GM21515 (cell line): ENCODE data around the gene GPR68.
"Not testable (repeated sequence)": the region's sequence is repeated elsewhere in the genome, so short reads cannot be mapped to it uniquely, and the experiment has no call there.

Experiments used
- ATAC-seq: cut with Tn5 transposase; IDR thresholded peaks from one replicate; pipeline ENCODE4 v1.9.1; 2021; ENCODE audit not compliant: unreplicated experiment

GPR68 gene

GRCh38 chr14:91253795-91254323 is 9.4 kb upstream of the GPR68 start:
- ATAC-seq = no peak

- ATAC-seq = no peak
Observed at GRCh38 chr14:91252871-91253794, 8.6 kb upstream of the GPR68 start.

- ATAC-seq = no peak
Observed at GRCh38 chr14:91250912-91251311, 6.4 kb upstream of the GPR68 start.

- peak; percentile 78 for ATAC-seq
Observed at GRCh38 chr14:91249841-91250616, 5.5 kb upstream of the GPR68 start.

GRCh38 chr14:91246051-91246852 is 1.7 kb upstream of the GPR68 start:
- ATAC-seq = no peak

- not testable (repeated sequence) for ATAC-seq
Observed at GRCh38 chr14:91245616-91246015, 1.1 kb upstream of the GPR68 start.

GRCh38 chr14:91245029-91245428 is 525 bp upstream of the GPR68 start:
- ATAC-seq = no peak

GRCh38 chr14:91243074-91243471 is 1.4 kb downstream of the GPR68 start:
- no peak for ATAC-seq

GRCh38 chr14:91242635-91243034 is 1.9 kb downstream of the GPR68 start:
- ATAC-seq = no peak

GRCh38 chr14:91241863-91242262 is 2.6 kb downstream of the GPR68 start:
- ATAC-seq = peak; percentile 57

GRCh38 chr14:91238661-91239060 is 5.8 kb downstream of the GPR68 start:
- no peak for ATAC-seq

- ATAC-seq = no peak
Observed at GRCh38 chr14:91238085-91238484, 6.4 kb downstream of the GPR68 start.

GRCh38 chr14:91237219-91237618 is 7.3 kb downstream of the GPR68 start:
- ATAC-seq = no peak

GRCh38 chr14:91235841-91236240 is 8.7 kb downstream of the GPR68 start:
- ATAC-seq = no peak

GRCh38 chr14:91234791-91235114 is 9.8 kb downstream of the GPR68 start:
- no peak for ATAC-seq

- no peak for ATAC-seq
Observed at GRCh38 chr14:91233936-91234790, 10.3 kb downstream of the GPR68 start.

GRCh38 chr14:91232603-91233002 is 11.9 kb downstream of the GPR68 start:
- ATAC-seq = no peak

- no peak for ATAC-seq
Observed at GRCh38 chr14:91232052-91232451, 12.5 kb downstream of the GPR68 start.

GRCh38 chr14:91231446-91231845 is 13.1 kb downstream of the GPR68 start:
- ATAC-seq = no peak

GRCh38 chr14:91230397-91231035 is 14.0 kb downstream of the GPR68 start:
- ATAC-seq = no peak
